HCT116 (cell line): Measurements from ENCODE around the gene EPHA4. TPM values are rescaled to one million over a fixed set of nuclear protein-coding genes. Genes with fewer than 3 reads are reported as not detected.

Source experiments
- ATAC-seq: fragments of 200-7000 bp; cut with Tn5 transposase; 2 replicates; pipeline ENCODE4 v1.9.1; 2020; ENCODE audit warnings: mild to moderate bottlenecking, moderate library complexity
- BruUV-seq: library from RNA; stranded (reverse); fragments of 400-500 nt; replicated peaks from 2 replicates; lab custom pipeline; 2021; lab: Mats Ljungman, UMichigan
- CTCF ChIA-PET: fragments of 300-600 bp; sonication (Branson Sonifier 250); formaldehyde crosslinking; loops from one replicate; lab custom pipeline; 2021; ENCODE audit warnings: antibody characterized with exemption; lab: Charles Lee
- POLR2A ChIA-PET: fragments of 300-600, 350-600 bp; sonication (Branson Sonifier 250); formaldehyde crosslinking; loops from one replicate; lab custom pipeline; 2021; ENCODE audit warnings: antibody characterized with exemption; lab: Charles Lee
- RAD21 ChIA-PET, 2 experiments: fragments of 300-600 bp; sonication (Branson Sonifier 250); formaldehyde crosslinking; loops; one replicate each; lab custom pipeline; 2023; ENCODE audit warnings: low total read pairs in 2 of 2; ENCODE audit not compliant: uncharacterized antibody in 2 of 2, unreplicated experiment in 2 of 2, low non-redundant PET in 1 of 2; lab: Charles Lee
- DNase-seq: peaks from one replicate; pipeline ENCODE4 v3.0.0-alpha.2; 2010; ENCODE audit warnings: low read depth, low spot score
- H2AFZ ChIP-seq: fragments of 200-600 bp; shearing (Covaris generic), sonication (generic); 2 replicates; pipeline ENCODE4 v1.6.1; 2017; ENCODE audit warnings: low read depth, mixed run types, mixed read lengths, antibody characterized with exemption, low read length; ENCODE audit not compliant: poor library complexity, severe bottlenecking
- H3K27ac ChIP-seq: 2 replicates; pipeline ENCODE4 v1.5.1; 2012; ENCODE audit warnings: low read depth, low read length
- H3K27me3 ChIP-seq: fragments of 200-600 bp; sonication (generic); 2 replicates; pipeline ENCODE4 v1.6.1; 2016; ENCODE audit warnings: mixed run types, low read length, mixed read lengths; ENCODE audit not compliant: insufficient read depth
- H3K36me3 ChIP-seq, 2 experiments: fragments of 200-500 bp in 1 of 2; fragments of 200-600 bp in 1 of 2; sonication (Bioruptor generic) in 1 of 2; sonication (generic) in 1 of 2; 2 replicates each; pipeline versions ENCODE4 v1.5.1 to v1.6.1; 2014 to 2016; ENCODE audit warnings: low read length in 2 of 2, inconsistent platforms in 1 of 2, mixed read lengths in 1 of 2, mixed run types in 1 of 2; ENCODE audit not compliant: insufficient read depth in 2 of 2, control insufficient read depth in 1 of 2
- H3K4me1 ChIP-seq, 2 experiments: fragments of 200-600 bp in 1 of 2; sonication (generic) in 1 of 2; 2 replicates each; pipeline versions ENCODE4 v1.5.1 to v1.6.1; 2012 to 2017; ENCODE audit warnings: low read length in 2 of 2, inconsistent platforms in 1 of 2, mild to moderate bottlenecking in 1 of 2, mixed read lengths in 1 of 2, mixed run types in 1 of 2, moderate library complexity in 1 of 2; ENCODE audit not compliant: insufficient read depth in 2 of 2, control insufficient read depth in 1 of 2
- H3K4me2 ChIP-seq: fragments of 200-600 bp; sonication (generic); 2 replicates; pipeline ENCODE4 v1.6.1; 2017; ENCODE audit warnings: mixed run types, low read length, mixed read lengths
- H3K4me3 ChIP-seq, 2 experiments: fragments of 200-600 bp in 1 of 2; sonication (generic) in 1 of 2; replicated peaks in 1 of 2; 2 replicates each; pipeline ENCODE4 v1.5.1; 2011 to 2016; ENCODE audit warnings: low read length in 2 of 2, control low read depth in 1 of 2, low read depth in 1 of 2, mild to moderate bottlenecking in 1 of 2, mixed read lengths in 1 of 2, mixed run types in 1 of 2
- H3K79me2 ChIP-seq: fragments of 200-600 bp; sonication (generic); 2 replicates; pipeline ENCODE4 v1.6.1; 2017; ENCODE audit warnings: mild to moderate bottlenecking, mixed run types, low read length, moderate library complexity, mixed read lengths; ENCODE audit not compliant: insufficient read depth
- H3K9ac ChIP-seq: fragments of 200-600 bp; sonication (generic); 2 replicates; pipeline ENCODE4 v1.6.1; 2016; ENCODE audit warnings: low read length, mixed read lengths
- H3K9me2 ChIP-seq: fragments of 200-600 bp; sonication (generic), shearing (Covaris generic); 2 replicates; pipeline ENCODE4 v1.6.1; 2017; ENCODE audit warnings: mixed run types, mild to moderate bottlenecking, moderate library complexity; ENCODE audit not compliant: insufficient read depth
- H3K9me3 ChIP-seq, 2 experiments: fragments of 200-500 bp in 1 of 2; fragments of 200-600 bp in 1 of 2; sonication (Bioruptor generic) in 1 of 2; sonication (generic) in 1 of 2; 2 replicates each; pipeline ENCODE4 v1.6.1; 2014 to 2017; ENCODE audit warnings: low read length in 2 of 2, mixed read lengths in 2 of 2, inconsistent platforms in 1 of 2, low read depth in 1 of 2, mild to moderate bottlenecking in 1 of 2, mixed run types in 1 of 2, moderate library complexity in 1 of 2; ENCODE audit not compliant: control insufficient read depth in 1 of 2, insufficient read depth in 1 of 2
- H4K20me1 ChIP-seq: fragments of 200-600 bp; sonication (generic), shearing (Covaris generic); 2 replicates; pipeline ENCODE4 v1.6.1; 2017; ENCODE audit warnings: mixed run types, mild to moderate bottlenecking, moderate library complexity; ENCODE audit not compliant: insufficient read depth
- CEBPB ChIP-seq: IDR thresholded peaks from 2 replicates; pipeline ENCODE4 v1.6.1; 2012; ENCODE audit warnings: low read depth
- ELF1 ChIP-seq: IDR thresholded peaks from 2 replicates; pipeline ENCODE4 v1.6.1; 2012; ENCODE audit warnings: low read depth, borderline replicate concordance
- EZH2 ChIP-seq: fragments of 200-600 bp; sonication (generic); IDR thresholded peaks from 2 replicates; pipeline ENCODE4 v1.6.1; 2017; ENCODE audit warnings: antibody characterized with exemption, mixed run types
- EZH2phosphoT487 ChIP-seq: fragments of 200-600 bp; IDR thresholded peaks from 2 replicates; pipeline ENCODE4 v1.6.1; 2018; ENCODE audit warnings: antibody characterized with exemption, borderline replicate concordance
- POLR2A ChIP-seq: IDR thresholded peaks from 2 replicates; pipeline ENCODE4 v1.7.0; 2011; ENCODE audit warnings: borderline replicate concordance; ENCODE audit not compliant: insufficient read depth, insufficient read length; ENCODE audit errors: extremely low read depth
- POLR2AphosphoS5 ChIP-seq: IDR thresholded peaks from 2 replicates; pipeline ENCODE4 v1.6.1; 2011; ENCODE audit warnings: mild to moderate bottlenecking, low read depth, low read length, moderate library complexity
- RAD21 ChIP-seq: IDR thresholded peaks from 2 replicates; pipeline ENCODE4 v1.6.1; 2012; ENCODE audit warnings: low read depth, mild to moderate bottlenecking
- SP1 ChIP-seq: IDR thresholded peaks from 2 replicates; pipeline ENCODE4 v1.6.1; 2012; ENCODE audit warnings: low read depth
- SRF ChIP-seq: IDR thresholded peaks from 2 replicates; pipeline ENCODE4 v1.6.1; 2012; ENCODE audit warnings: low read depth
- TCF7L2 ChIP-seq: IDR thresholded peaks from 2 replicates; pipeline ENCODE4 v1.7.0; 2011; ENCODE audit warnings: borderline replicate concordance, inconsistent platforms; ENCODE audit not compliant: insufficient read depth, insufficient read length; ENCODE audit errors: extremely low read depth
- YY1 ChIP-seq: IDR thresholded peaks from 2 replicates; pipeline ENCODE4 v1.6.1; 2011; ENCODE audit warnings: low read length, low read depth, moderate library complexity, mild to moderate bottlenecking; ENCODE audit not compliant: insufficient replicate concordance; ENCODE audit errors: extremely low read depth
- ZFX ChIP-seq: fragments of 450-650 bp; IDR thresholded peaks from 2 replicates; pipeline ENCODE4 v1.6.1; 2017
- intact Hi-C: fragments of 100-400 bp; cut with micrococcal nuclease; formaldehyde crosslinking; loops from 2 replicates; pipeline ENCODE4 v1.10.0; 2022
- total RNA-seq: library from RNA; stranded (reverse); gene quantifications from one replicate; pipeline ENCODE4 v1.2.1, GENCODE V29; 2021; ENCODE audit not compliant: unreplicated experiment
- TF ChIP-seq, protein P1 (sequence below): IDR thresholded peaks from 2 replicates; pipeline ENCODE4 v1.6.1; 2011; ENCODE audit warnings: mild to moderate bottlenecking, low read length, moderate library complexity; ENCODE audit not compliant: insufficient replicate concordance; ENCODE audit errors: extremely low read depth
- TF ChIP-seq, protein P2 (sequence below): IDR thresholded peaks from 2 replicates; pipeline ENCODE4 v1.6.1; 2012
- TF ChIP-seq, protein P3 (sequence below): IDR thresholded peaks from 2 replicates; pipeline ENCODE4 v1.6.1; 2012
- TF ChIP-seq, protein P4 (sequence below), 3 experiments: fragments of 200-600 bp in 1 of 3; sonication (generic) in 1 of 3; IDR thresholded peaks in 2 of 3; conservative IDR thresholded peaks in 1 of 3; 2 replicates each; pipeline ENCODE4 v1.5.1; 2012 to 2017; ENCODE audit warnings: low read depth in 2 of 3, low read length in 2 of 3, antibody characterized with exemption in 1 of 3, borderline replicate concordance in 1 of 3, control low read depth in 1 of 3, mild to moderate bottlenecking in 1 of 3, mixed read lengths in 1 of 3, mixed run types in 1 of 3, moderate library complexity in 1 of 3; ENCODE audit not compliant: insufficient read depth in 1 of 3
- TF ChIP-seq, protein P5 (sequence below): IDR thresholded peaks from 2 replicates; pipeline ENCODE4 v1.6.1; 2012; ENCODE audit warnings: low read depth

Gene EPHA4
- total RNA-seq, 1 experiment from 2014 or later = 3.5 TPM

DNA sequence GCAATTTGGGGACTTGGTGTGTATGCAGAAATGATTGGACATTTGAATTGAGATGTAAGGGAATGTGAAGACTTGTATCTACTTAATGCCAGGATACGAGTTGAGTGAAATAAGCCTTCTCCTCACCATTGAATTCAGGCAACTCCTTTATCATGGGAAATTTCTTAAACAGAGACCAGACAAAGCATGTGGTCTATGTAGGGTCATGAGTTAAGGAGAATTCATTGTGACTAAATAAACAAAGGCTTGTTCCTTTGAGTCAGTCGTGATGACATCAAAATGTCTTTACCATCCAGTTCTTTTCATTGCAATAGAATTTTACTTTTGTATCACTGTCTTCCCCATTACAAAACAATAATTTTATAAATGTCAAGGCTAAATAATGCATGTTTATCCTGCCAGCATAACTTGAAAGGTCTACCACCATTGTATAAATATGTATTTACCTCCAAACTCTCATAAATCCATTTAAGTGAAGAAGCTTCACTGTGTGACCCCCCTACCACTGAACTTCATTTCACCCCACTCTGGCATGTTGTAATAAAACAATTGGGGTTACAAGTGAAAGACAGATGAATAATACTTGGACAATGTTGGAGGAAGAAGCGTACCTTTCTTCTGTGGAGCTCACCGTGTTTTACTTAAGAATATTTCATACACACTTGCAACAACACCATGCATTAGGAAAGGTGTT lies 149.4 kb downstream of the EPHA4 start (continued):
- TF ChIP-seq, protein P1, sequence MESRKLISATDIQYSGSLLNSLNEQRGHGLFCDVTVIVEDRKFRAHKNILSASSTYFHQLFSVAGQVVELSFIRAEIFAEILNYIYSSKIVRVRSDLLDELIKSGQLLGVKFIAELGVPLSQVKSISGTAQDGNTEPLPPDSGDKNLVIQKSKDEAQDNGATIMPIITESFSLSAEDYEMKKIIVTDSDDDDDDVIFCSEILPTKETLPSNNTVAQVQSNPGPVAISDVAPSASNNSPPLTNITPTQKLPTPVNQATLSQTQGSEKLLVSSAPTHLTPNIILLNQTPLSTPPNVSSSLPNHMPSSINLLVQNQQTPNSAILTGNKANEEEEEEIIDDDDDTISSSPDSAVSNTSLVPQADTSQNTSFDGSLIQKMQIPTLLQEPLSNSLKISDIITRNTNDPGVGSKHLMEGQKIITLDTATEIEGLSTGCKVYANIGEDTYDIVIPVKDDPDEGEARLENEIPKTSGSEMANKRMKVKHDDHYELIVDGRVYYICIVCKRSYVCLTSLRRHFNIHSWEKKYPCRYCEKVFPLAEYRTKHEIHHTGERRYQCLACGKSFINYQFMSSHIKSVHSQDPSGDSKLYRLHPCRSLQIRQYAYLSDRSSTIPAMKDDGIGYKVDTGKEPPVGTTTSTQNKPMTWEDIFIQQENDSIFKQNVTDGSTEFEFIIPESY = no peak
- TF ChIP-seq, protein P2, sequence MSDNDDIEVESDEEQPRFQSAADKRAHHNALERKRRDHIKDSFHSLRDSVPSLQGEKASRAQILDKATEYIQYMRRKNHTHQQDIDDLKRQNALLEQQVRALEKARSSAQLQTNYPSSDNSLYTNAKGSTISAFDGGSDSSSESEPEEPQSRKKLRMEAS = no peak

DNA sequence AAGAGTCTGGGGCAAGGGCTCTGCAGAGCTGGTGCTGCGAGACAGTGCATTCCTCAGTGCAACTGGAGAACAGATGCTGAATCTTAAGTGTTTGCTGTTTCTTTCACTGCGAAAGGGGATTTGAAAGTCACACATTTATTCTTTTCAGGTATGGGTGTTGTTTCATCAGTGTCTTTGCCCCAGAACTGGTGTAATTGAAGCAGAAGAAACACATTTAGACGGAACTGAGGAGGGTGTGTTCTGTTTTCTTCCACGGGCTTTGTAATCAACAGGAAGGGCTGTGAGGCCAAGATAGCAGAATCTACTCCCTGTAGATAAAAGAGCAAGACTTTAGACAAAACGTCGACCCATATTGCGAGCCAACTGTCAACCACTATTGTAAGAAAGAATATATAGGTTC lies 151.9 kb downstream of the EPHA4 start:
- H3K9me3 ChIP-seq = no peaks in the 10 kb centered on the region
- no peak for DNase-seq
- H3K4me2 ChIP-seq = no peak overlapping the region
- ChIA-PET RAD21 (no interaction called here), CTCF (no interaction called here), POLR2A (no interaction called here)
- no peaks in the 10 kb centered on the region for H3K9me2 ChIP-seq
- intact Hi-C loops = no loop called here
- H4K20me1 ChIP-seq = no peaks in the 10 kb centered on the region
- no peak overlapping the region for H2AFZ ChIP-seq
- H3K9ac ChIP-seq = no peak overlapping the region
- no peak overlapping the region for H3K4me3 ChIP-seq
- no peak overlapping the region for H3K27ac ChIP-seq
- H3K4me1 ChIP-seq = no peaks in the 10 kb centered on the region
- 0 out of 2 replicates have a peak, but pooled peaks cover 3% of the 10 kb centered on the region for H3K27me3 ChIP-seq
- no peaks in the 10 kb centered on the region for H3K79me2 ChIP-seq
- BruUV-seq = no TSS peak
- H3K36me3 ChIP-seq = no peaks in the 10 kb centered on the region
- no peak for ATAC-seq
- TF ChIP-seq ZFX (no peak), POLR2AphosphoS5 (no peak), ELF1 (no peak), SP1 (no peak), CEBPB (no peak), YY1 (no peak), RAD21 (no peak), POLR2A (no peak), EZH2 (no peak), TCF7L2 (no peak), EZH2phosphoT487 (no peak), SRF (no peak)
- TF ChIP-seq, protein P3, sequence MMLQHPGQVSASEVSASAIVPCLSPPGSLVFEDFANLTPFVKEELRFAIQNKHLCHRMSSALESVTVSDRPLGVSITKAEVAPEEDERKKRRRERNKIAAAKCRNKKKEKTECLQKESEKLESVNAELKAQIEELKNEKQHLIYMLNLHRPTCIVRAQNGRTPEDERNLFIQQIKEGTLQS = no peak
- TF ChIP-seq, protein P4, sequence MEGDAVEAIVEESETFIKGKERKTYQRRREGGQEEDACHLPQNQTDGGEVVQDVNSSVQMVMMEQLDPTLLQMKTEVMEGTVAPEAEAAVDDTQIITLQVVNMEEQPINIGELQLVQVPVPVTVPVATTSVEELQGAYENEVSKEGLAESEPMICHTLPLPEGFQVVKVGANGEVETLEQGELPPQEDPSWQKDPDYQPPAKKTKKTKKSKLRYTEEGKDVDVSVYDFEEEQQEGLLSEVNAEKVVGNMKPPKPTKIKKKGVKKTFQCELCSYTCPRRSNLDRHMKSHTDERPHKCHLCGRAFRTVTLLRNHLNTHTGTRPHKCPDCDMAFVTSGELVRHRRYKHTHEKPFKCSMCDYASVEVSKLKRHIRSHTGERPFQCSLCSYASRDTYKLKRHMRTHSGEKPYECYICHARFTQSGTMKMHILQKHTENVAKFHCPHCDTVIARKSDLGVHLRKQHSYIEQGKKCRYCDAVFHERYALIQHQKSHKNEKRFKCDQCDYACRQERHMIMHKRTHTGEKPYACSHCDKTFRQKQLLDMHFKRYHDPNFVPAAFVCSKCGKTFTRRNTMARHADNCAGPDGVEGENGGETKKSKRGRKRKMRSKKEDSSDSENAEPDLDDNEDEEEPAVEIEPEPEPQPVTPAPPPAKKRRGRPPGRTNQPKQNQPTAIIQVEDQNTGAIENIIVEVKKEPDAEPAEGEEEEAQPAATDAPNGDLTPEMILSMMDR (IDR thresholded peaks at IDR 0.05 in 2 of 3, conservative IDR thresholded peaks at IDR 0.05 in 1 of 3; ENCODE audit: borderline replicate concordance in 1 of 3, insufficient read depth in 1 of 3, low read depth in 2 of 3, low read length in 2 of 3) = no peak
- TF ChIP-seq, protein P5, sequence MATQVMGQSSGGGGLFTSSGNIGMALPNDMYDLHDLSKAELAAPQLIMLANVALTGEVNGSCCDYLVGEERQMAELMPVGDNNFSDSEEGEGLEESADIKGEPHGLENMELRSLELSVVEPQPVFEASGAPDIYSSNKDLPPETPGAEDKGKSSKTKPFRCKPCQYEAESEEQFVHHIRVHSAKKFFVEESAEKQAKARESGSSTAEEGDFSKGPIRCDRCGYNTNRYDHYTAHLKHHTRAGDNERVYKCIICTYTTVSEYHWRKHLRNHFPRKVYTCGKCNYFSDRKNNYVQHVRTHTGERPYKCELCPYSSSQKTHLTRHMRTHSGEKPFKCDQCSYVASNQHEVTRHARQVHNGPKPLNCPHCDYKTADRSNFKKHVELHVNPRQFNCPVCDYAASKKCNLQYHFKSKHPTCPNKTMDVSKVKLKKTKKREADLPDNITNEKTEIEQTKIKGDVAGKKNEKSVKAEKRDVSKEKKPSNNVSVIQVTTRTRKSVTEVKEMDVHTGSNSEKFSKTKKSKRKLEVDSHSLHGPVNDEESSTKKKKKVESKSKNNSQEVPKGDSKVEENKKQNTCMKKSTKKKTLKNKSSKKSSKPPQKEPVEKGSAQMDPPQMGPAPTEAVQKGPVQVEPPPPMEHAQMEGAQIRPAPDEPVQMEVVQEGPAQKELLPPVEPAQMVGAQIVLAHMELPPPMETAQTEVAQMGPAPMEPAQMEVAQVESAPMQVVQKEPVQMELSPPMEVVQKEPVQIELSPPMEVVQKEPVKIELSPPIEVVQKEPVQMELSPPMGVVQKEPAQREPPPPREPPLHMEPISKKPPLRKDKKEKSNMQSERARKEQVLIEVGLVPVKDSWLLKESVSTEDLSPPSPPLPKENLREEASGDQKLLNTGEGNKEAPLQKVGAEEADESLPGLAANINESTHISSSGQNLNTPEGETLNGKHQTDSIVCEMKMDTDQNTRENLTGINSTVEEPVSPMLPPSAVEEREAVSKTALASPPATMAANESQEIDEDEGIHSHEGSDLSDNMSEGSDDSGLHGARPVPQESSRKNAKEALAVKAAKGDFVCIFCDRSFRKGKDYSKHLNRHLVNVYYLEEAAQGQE = no peak
- TF ChIP-seq, protein P2 = no peak
